ENCODE data around the gene RAPGEF1. TPM values are rescaled to one million over a fixed set of nuclear protein-coding genes. Genes with fewer than 3 reads are reported as not detected.

Gene RAPGEF1
- total and polyA plus RNA-seq, 12 donors: 14.5 to 136 (median 49.1) TPM

- H3K4me1 ChIP-seq (replicated peaks in 1 of 2): peaks cover 32 to 46% of the 10 kb centered on the region in 2 donors
- peak in 1 of 7 donors; percentile 0 for DNase-seq
- H3K27ac ChIP-seq: no peak overlapping the region
- no peak overlapping the region for H3K4me3 ChIP-seq
- intact Hi-C loops (cut with DNase I): no loop called here
- H3K27me3 ChIP-seq: no peaks in the 10 kb centered on the region
- WGBS, 4 donors: 82 to 93% (median 84%) methylated on average over 4 of the region's 4 CpGs
- TF ChIP-seq CTCF (IDR thresholded peaks at IDR 0.05): no peak
- TF ChIP-seq POLR2A (IDR thresholded peaks at IDR 0.05): no peak
- H3K36me3 ChIP-seq (replicated peaks in 1 of 2): no peaks in the 10 kb centered on the region
- no peaks in the 10 kb centered on the region for H3K9me3 ChIP-seq (replicated peaks in 1 of 3)
These were observed 36.2 kb downstream of the RAPGEF1 start for GRCh38 chr9:131703697-131704096.

GRCh38 chr9:131702911-131703310 is 37.0 kb downstream of the RAPGEF1 start:
- 94 to 97% (median 95%) methylated on average over 8 of the region's 8 CpGs for WGBS, 4 donors
- intact Hi-C loops (cut with DNase I): no loop called here
- DNase-seq: peak in 1 of 7 donors; percentile 2
- H3K9me3 ChIP-seq (replicated peaks in 1 of 3): no peaks in the 10 kb centered on the region
- no peak overlapping the region for H3K27ac ChIP-seq
- no peaks in the 10 kb centered on the region for H3K36me3 ChIP-seq (replicated peaks in 1 of 2)
- no peak for TF ChIP-seq CTCF (IDR thresholded peaks at IDR 0.05)
- no peak for TF ChIP-seq POLR2A (IDR thresholded peaks at IDR 0.05)
- peaks cover 30 to 46% of the 10 kb centered on the region in 2 donors for H3K4me1 ChIP-seq (replicated peaks in 1 of 2)
- H3K4me3 ChIP-seq: no peak overlapping the region
- no peaks in the 10 kb centered on the region for H3K27me3 ChIP-seq

GRCh38 chr9:131701789-131702337 is 38.0 kb downstream of the RAPGEF1 start:
- Histone ChIP-seq H3K9me3 (replicated peaks in 1 of 3) (no peaks in the 10 kb centered on the region), H3K27me3 (no peaks in the 10 kb centered on the region), H3K27ac (no peak overlapping the region), H3K4me3 (no peak overlapping the region), H3K4me1 (replicated peaks in 1 of 2) (peaks cover 27 to 46% of the 10 kb centered on the region in 2 donors), H3K36me3 (replicated peaks in 1 of 2) (no peaks in the 10 kb centered on the region)
- intact Hi-C loops (cut with DNase I): no loop called here
- DNase-seq: peak in 1 of 7 donors; percentile 0
- TF ChIP-seq POLR2A (IDR thresholded peaks at IDR 0.05): no peak
- TF ChIP-seq CTCF (IDR thresholded peaks at IDR 0.05): no peak
- WGBS, 4 donors: 93 to 96% (median 93%) methylated on average over 6 of the region's 6 CpGs

- intact Hi-C loops (cut with DNase I): no loop called here
- no peak overlapping the region for H3K27ac ChIP-seq
- no peaks in the 10 kb centered on the region for H3K27me3 ChIP-seq
- DNase-seq: no peak
- H3K4me1 ChIP-seq (replicated peaks in 1 of 2): peaks cover 27 to 45% of the 10 kb centered on the region in 2 donors
- H3K9me3 ChIP-seq (replicated peaks in 1 of 3): no peaks in the 10 kb centered on the region
- 94 to 100% (median 96%) methylated on average over 1 of the region's 1 CpG for WGBS, 4 donors
- no peak for TF ChIP-seq CTCF (IDR thresholded peaks at IDR 0.05)
- no peak overlapping the region for H3K4me3 ChIP-seq
- no peaks in the 10 kb centered on the region for H3K36me3 ChIP-seq (replicated peaks in 1 of 2)
These were observed 38.5 kb downstream of the RAPGEF1 start for GRCh38 chr9:131701436-131701781.
